ENCODE results near the gene SMARCD1.

Gene SMARCD1

GRCh38 chr12:50087151-50087550, 2.0 kb downstream of the SMARCD1 start:
- Histone ChIP-seq H3K4me1 (ENCODE audit: low read length) (peaks cover 15% of the 10 kb centered on the region), H3F3A (ENCODE audit: insufficient read depth, low read length) (peaks cover 20% of the 10 kb centered on the region), H3K27me3 (replicated peaks; ENCODE audit: insufficient read depth, low read length) (no peaks in the 10 kb centered on the region), H3K36me3 (replicated peaks; ENCODE audit: insufficient read depth, low read length) (peaks cover 18% of the 10 kb centered on the region; the same call in 1 of the 2 replicates), H3K4me2 (ENCODE audit: low read depth, low read length) (no peak overlapping the region), H3K9me3 (replicated peaks; ENCODE audit: insufficient read depth, low read length) (no peaks in the 10 kb centered on the region), H3K4me3 (ENCODE audit: low read length) (no peak overlapping the region), H3K9ac (ENCODE audit: low read length) (no peak overlapping the region), H3K9me2 (replicated peaks; ENCODE audit: insufficient read depth, low read length) (no peaks in the 10 kb centered on the region), H3K79me2 (ENCODE audit: low read length) (peaks cover 42% of the 10 kb centered on the region), H3K27ac (ENCODE audit: low read length) (no peak overlapping the region), H4K20me1 (ENCODE audit: insufficient read depth, low read length) (no peaks in the 10 kb centered on the region), H2AFZ (ENCODE audit: low read length) (no peak overlapping the region)
- TF ChIP-seq EZH2phosphoT487 (IDR thresholded peaks at IDR 0.05; ENCODE audit: low read length) (no peak), EZH2 (optimal IDR thresholded peaks at IDR 0.05; ENCODE audit: low read depth, low read length) (no peak)
- TF ChIP-seq, protein P1, sequence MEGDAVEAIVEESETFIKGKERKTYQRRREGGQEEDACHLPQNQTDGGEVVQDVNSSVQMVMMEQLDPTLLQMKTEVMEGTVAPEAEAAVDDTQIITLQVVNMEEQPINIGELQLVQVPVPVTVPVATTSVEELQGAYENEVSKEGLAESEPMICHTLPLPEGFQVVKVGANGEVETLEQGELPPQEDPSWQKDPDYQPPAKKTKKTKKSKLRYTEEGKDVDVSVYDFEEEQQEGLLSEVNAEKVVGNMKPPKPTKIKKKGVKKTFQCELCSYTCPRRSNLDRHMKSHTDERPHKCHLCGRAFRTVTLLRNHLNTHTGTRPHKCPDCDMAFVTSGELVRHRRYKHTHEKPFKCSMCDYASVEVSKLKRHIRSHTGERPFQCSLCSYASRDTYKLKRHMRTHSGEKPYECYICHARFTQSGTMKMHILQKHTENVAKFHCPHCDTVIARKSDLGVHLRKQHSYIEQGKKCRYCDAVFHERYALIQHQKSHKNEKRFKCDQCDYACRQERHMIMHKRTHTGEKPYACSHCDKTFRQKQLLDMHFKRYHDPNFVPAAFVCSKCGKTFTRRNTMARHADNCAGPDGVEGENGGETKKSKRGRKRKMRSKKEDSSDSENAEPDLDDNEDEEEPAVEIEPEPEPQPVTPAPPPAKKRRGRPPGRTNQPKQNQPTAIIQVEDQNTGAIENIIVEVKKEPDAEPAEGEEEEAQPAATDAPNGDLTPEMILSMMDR (IDR thresholded peaks at IDR 0.05; ENCODE audit: low read length) = no peak
- no peak for DNase-seq

GRCh38 chr12:50087995-50088394, 2.9 kb downstream of the SMARCD1 start:
- no peaks in the 10 kb centered on the region for H3K9me2 ChIP-seq (replicated peaks; ENCODE audit: insufficient read depth, low read length)
- H3K9me3 ChIP-seq (replicated peaks; ENCODE audit: insufficient read depth, low read length) = no peaks in the 10 kb centered on the region
- H3K27ac ChIP-seq (ENCODE audit: low read length) = no peak overlapping the region
- no peak overlapping the region for H3K4me3 ChIP-seq (ENCODE audit: low read length)
- H3F3A ChIP-seq (ENCODE audit: insufficient read depth, low read length) = peaks cover 20% of the 10 kb centered on the region
- no peak overlapping the region for H3K9ac ChIP-seq (ENCODE audit: low read length)
- no peak overlapping the region for H2AFZ ChIP-seq (ENCODE audit: low read length)
- peaks cover 15% of the 10 kb centered on the region for H3K4me1 ChIP-seq (ENCODE audit: low read length)
- H4K20me1 ChIP-seq (ENCODE audit: insufficient read depth, low read length) = no peaks in the 10 kb centered on the region
- no peak overlapping the region for H3K4me2 ChIP-seq (ENCODE audit: low read depth, low read length)
- TF ChIP-seq, protein P1 (IDR thresholded peaks at IDR 0.05; ENCODE audit: low read length) = no peak
- TF ChIP-seq EZH2phosphoT487 (IDR thresholded peaks at IDR 0.05; ENCODE audit: low read length) (no peak), EZH2 (optimal IDR thresholded peaks at IDR 0.05; ENCODE audit: low read depth, low read length) (no peak)
- H3K27me3 ChIP-seq (replicated peaks; ENCODE audit: insufficient read depth, low read length) = no peaks in the 10 kb centered on the region
- no peak for DNase-seq
- H3K79me2 ChIP-seq (ENCODE audit: low read length) = peaks cover 42% of the 10 kb centered on the region
- H3K36me3 ChIP-seq (replicated peaks; ENCODE audit: insufficient read depth, low read length) = peaks cover 18% of the 10 kb centered on the region; the same call in 1 of the 2 replicates

DNA sequence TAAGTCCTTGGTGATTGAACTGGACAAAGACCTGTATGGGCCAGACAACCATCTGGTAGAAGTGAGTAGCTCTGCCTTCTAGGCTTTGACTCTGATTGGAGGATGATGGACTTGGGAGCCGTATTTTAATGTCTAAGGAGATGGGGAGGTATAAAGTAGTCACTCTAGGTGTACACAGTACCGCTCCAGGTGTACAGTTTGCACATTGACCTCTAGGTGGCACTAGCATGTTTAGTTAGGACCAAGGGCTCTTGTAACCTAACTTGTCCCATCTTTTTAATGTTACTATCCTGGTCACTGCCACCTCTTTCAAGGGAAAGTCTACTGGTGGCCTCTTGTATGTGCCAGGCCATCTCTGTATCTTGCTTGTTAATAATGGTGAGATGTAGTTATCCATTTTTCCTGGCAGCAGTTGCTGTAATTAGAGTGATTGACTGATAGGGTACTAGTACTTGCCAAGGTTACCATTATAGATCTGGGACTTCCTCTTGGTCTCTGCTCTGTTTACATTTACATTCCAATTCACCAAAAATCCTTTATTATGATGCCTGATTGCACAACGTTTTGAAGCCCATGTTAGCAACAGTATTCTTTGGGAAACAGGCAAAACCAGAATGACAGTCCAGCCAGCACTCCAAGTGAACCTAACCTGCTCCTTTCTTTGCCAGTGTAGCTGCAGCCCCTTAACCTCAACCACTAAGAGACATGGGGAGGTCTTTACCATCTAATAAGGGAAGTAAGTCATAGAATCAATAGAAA, 3.6 kb downstream of the SMARCD1 start:
- TF ChIP-seq, protein P1 (IDR thresholded peaks at IDR 0.05; ENCODE audit: low read length) = peak; percentile 88
- TF ChIP-seq EZH2 (optimal IDR thresholded peaks at IDR 0.05; ENCODE audit: low read depth, low read length) = no peak
- no peaks in the 10 kb centered on the region for H3K9me2 ChIP-seq (replicated peaks; ENCODE audit: insufficient read depth, low read length)

More for the DNA sequence above, 3.6 kb downstream of the SMARCD1 start:
- peaks cover 20% of the 10 kb centered on the region for H3F3A ChIP-seq (ENCODE audit: insufficient read depth, low read length)
- H3K27ac ChIP-seq (ENCODE audit: low read length) = no peak overlapping the region
- no peaks in the 10 kb centered on the region for H3K27me3 ChIP-seq (replicated peaks; ENCODE audit: insufficient read depth, low read length)
- H3K36me3 ChIP-seq (replicated peaks; ENCODE audit: insufficient read depth, low read length) = peaks cover 18% of the 10 kb centered on the region; the same call in 1 of the 2 replicates
- no peaks in the 10 kb centered on the region for H4K20me1 ChIP-seq (ENCODE audit: insufficient read depth, low read length)
- peaks cover 42% of the 10 kb centered on the region for H3K79me2 ChIP-seq (ENCODE audit: low read length)
- no peak overlapping the region for H3K9ac ChIP-seq (ENCODE audit: low read length)
- H3K4me3 ChIP-seq (ENCODE audit: low read length) = no peak overlapping the region
- H3K9me3 ChIP-seq (replicated peaks; ENCODE audit: insufficient read depth, low read length) = no peaks in the 10 kb centered on the region
- DNase-seq = peak; percentile 87
- H3K4me1 ChIP-seq (ENCODE audit: low read length) = peaks cover 15% of the 10 kb centered on the region
- H2AFZ ChIP-seq (ENCODE audit: low read length) = no peak overlapping the region
- no peak overlapping the region for H3K4me2 ChIP-seq (ENCODE audit: low read depth, low read length)

Data from MM.1S (cell line).